SJCRH30 (cell line): Measurements from ENCODE around the gene FYN. TPM values are rescaled to one million over a fixed set of nuclear protein-coding genes. Genes with fewer than 3 reads are reported as not detected.

Experiments
- DNase-seq, 2 experiments: peaks; one replicate each; pipeline ENCODE4 v3.0.0-alpha.2; 2015 to 2020
- H3K27ac ChIP-seq: fragments of 250-450 bp; sonication (Bioruptor Pico); 2 replicates; pipeline ENCODE4 v1.5.1; 2020; ENCODE audit warnings: mild to moderate bottlenecking, moderate library complexity
- H3K27me3 ChIP-seq: fragments of 250-450 bp; sonication (Bioruptor Pico); 2 replicates; pipeline ENCODE4 v1.5.1; 2020; ENCODE audit warnings: mild to moderate bottlenecking, moderate library complexity
- H3K36me3 ChIP-seq: fragments of 250-450 bp; sonication (Bioruptor Pico); 2 replicates; pipeline ENCODE4 v1.5.1; 2020; ENCODE audit warnings: mild to moderate bottlenecking, moderate library complexity
- H3K4me1 ChIP-seq: fragments of 250-450 bp; sonication (Bioruptor Pico); 2 replicates; pipeline ENCODE4 v1.5.1; 2020; ENCODE audit warnings: mild to moderate bottlenecking, moderate library complexity
- H3K4me3 ChIP-seq: fragments of 250-450 bp; sonication (Bioruptor Pico); 2 replicates; pipeline ENCODE4 v1.5.1; 2020; ENCODE audit warnings: mild to moderate bottlenecking, moderate library complexity
- H3K9me3 ChIP-seq: fragments of 250-450 bp; sonication (Bioruptor Pico); replicated peaks from 2 replicates; pipeline ENCODE4 v1.5.1; 2020; ENCODE audit warnings: mild to moderate bottlenecking, moderate library complexity
- total RNA-seq: library from RNA; depleted of rRNA; stranded (reverse); fragments of >200 nt; shearing (Covaris generic); gene quantifications from 2 replicates; pipeline ENCODE4 v1.2.3, GENCODE V29; 2014

The FYN gene
- total RNA-seq, 1 experiment from 2014 or later: 57.1 TPM

DNA sequence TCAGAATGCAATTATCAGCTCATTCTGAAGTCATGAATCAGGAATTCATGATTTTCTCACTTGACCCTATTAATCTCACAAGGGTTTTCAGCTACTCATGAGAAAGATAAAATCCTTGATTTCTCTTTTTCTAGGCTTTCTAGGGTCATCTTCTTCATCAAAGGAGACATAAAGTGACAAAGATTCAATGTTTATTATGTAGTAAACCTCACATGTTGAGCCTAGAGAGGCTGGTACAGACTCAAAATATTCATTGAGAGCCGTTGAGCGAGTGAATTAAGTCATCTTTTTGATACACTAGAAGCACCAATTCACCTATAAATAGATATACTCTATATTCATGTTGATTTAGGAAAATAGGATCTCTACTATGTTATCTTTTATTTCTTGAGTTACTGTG lies 162.8 kb downstream of the FYN start:
- no peaks in the 10 kb centered on the region for H3K9me3 ChIP-seq
- DNase-seq: no peak
- H3K4me3 ChIP-seq: no peak overlapping the region
- H3K4me1 ChIP-seq: 0 out of 2 replicates have a peak, but pooled peaks cover 7% of the 10 kb centered on the region
- H3K36me3 ChIP-seq: no peaks in the 10 kb centered on the region
- H3K27me3 ChIP-seq: no peaks in the 10 kb centered on the region
- H3K27ac ChIP-seq: no peak overlapping the region

DNA sequence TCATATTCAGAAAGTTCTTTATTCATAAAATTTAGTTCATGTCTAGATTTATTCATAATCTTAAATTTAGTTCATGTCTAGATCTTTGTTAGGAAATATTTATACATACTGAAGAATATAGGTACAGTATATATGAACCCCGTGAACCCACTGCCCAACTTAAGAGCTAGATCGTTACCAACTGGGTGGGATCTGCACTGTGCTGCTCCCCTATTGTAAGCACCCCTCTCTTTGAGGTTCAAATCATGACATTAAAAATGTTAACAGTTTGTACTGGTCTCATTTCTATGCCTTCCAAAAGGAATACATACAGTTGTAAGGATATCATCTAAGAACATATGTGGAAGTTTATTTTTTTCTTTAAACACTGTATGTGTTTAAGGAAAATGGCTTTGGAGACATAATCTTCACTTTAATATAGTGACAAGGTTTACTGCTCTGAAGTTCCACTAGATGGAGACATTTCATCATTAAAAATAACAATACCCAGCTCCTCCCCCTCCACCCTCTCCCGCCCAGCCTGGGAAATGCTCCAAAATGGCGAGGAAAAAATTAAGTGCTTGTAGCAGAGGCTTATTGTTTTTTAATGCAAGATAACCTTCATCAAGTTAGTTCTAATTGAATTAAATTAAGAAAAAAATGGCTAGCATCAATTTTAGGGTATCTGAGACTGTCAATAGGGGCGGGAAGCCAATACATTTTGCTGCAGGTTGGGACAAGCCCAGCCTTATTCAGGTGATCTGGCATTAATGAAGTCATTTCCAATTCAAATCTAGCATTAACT lies 163.4 kb downstream of the FYN start:
- H3K9me3 ChIP-seq: no peaks in the 10 kb centered on the region
- no peaks in the 10 kb centered on the region for H3K27me3 ChIP-seq
- no peak overlapping the region for H3K27ac ChIP-seq
- 0 out of 2 replicates have a peak, but pooled peaks cover 7% of the 10 kb centered on the region for H3K4me1 ChIP-seq
- no peak overlapping the region for H3K4me3 ChIP-seq
- peak; percentile 62 to 78 for DNase-seq
- no peaks in the 10 kb centered on the region for H3K36me3 ChIP-seq

DNA sequence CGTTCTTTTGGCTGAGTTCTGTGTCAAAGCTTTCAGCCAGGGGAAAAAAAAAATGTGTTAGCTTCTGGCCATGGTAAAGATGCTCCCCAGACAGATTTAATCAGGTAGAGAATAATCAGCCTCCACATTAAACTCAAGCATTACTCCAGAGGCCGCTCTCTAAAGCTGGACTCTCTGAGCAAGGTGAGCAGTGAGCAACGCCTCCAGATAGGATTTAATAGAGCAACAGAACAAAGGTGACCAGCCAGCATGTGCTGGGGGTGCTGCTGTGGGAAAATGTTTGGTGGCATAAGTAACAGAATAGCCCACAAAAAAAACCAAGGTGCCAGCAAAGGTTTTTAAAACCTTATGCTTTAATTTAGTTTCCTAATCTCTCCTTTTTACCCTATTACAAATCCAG lies 164.1 kb downstream of the FYN start:
- no peaks in the 10 kb centered on the region for H3K27me3 ChIP-seq
- H3K9me3 ChIP-seq: no peaks in the 10 kb centered on the region
- H3K4me1 ChIP-seq: 0 out of 2 replicates have a peak, but pooled peaks cover 7% of the 10 kb centered on the region
- H3K36me3 ChIP-seq: no peaks in the 10 kb centered on the region
- H3K4me3 ChIP-seq: no peak overlapping the region
- DNase-seq: no peak
- no peak overlapping the region for H3K27ac ChIP-seq

DNA sequence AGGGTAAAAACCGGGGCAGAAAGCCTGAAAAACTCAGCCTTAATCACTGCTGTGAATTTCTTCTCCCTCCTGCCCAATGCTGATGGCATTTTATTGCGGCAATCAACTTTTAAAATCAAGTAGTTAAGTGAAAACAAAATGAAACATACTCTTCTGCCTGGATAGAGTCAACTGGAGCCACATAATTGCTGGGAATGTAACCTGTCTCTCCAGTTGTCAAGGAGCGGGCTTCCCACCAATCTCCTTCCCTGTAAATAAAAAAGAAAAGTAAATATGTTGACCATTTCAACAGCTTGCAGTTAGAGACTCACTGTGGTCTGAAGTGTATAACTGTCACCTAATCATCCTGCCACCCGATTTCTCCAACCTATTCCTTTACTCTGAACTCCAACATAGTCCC lies 165.5 kb downstream of the FYN start:
- H3K36me3 ChIP-seq: no peaks in the 10 kb centered on the region
- H3K4me1 ChIP-seq: 0 out of 2 replicates have a peak, but pooled peaks cover 7% of the 10 kb centered on the region
- H3K27ac ChIP-seq: no peak overlapping the region
- DNase-seq: no peak
- no peak overlapping the region for H3K4me3 ChIP-seq
- no peaks in the 10 kb centered on the region for H3K9me3 ChIP-seq
- no peaks in the 10 kb centered on the region for H3K27me3 ChIP-seq

DNA sequence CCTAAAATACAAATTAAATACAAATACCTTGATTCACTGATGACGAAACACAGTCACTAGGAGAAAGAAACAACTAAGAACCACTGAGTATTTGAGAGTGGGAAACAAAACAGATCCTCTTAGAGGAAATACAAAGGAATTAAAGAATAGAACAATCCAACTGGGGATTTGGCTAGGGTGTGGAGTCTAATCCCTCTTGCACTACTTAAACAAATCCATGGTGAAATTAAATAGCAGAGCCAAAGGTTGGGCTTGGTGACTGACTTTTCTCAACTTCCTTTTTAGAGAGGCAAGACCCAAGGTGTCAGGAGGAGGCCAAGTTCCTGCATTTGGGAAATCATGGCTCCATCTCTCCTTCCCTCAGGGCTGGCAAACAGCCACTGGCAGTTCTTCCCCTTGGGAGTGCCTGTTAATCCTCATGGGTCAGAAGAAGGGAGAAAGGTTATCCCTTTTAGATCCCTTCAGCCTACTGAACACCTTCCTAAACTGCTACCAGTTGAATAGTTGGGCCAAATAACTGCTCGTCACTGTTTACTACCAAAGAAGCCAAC lies 166.3 kb downstream of the FYN start:
- Histone ChIP-seq H3K36me3 (no peaks in the 10 kb centered on the region), H3K4me1 (0 out of 2 replicates have a peak, but pooled peaks cover 4% of the 10 kb centered on the region), H3K27me3 (no peaks in the 10 kb centered on the region), H3K27ac (no peak overlapping the region), H3K9me3 (no peaks in the 10 kb centered on the region), H3K4me3 (no peak overlapping the region)
- no peak for DNase-seq

DNA sequence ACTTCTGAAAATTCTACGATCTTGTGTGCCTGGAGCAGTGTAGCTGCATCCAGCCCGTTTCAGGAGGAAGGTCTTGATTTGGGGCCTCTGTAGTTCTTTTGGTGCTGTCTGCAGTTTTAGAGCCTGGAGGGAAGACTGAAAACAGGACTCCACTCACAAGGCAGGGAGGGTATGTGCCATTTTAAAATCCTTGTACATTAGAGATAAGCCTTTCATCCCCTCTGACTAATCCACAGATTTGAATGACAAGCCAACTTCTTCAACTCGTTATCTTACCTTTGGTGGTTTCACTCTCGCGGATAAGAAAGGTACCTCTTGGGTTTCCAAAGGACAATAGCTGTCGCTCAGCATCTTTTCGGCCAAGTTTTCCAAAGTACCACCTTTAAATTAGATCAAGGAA lies 169.5 kb downstream of the FYN start:
- H3K36me3 ChIP-seq: peaks cover 2% of the 10 kb centered on the region; the same call in 1 of the 2 replicates
- H3K27ac ChIP-seq: no peak overlapping the region
- H3K4me3 ChIP-seq: no peak overlapping the region
- H3K4me1 ChIP-seq: no peaks in the 10 kb centered on the region
- DNase-seq: no peak
- H3K27me3 ChIP-seq: no peaks in the 10 kb centered on the region
- H3K9me3 ChIP-seq: no peaks in the 10 kb centered on the region

DNA sequence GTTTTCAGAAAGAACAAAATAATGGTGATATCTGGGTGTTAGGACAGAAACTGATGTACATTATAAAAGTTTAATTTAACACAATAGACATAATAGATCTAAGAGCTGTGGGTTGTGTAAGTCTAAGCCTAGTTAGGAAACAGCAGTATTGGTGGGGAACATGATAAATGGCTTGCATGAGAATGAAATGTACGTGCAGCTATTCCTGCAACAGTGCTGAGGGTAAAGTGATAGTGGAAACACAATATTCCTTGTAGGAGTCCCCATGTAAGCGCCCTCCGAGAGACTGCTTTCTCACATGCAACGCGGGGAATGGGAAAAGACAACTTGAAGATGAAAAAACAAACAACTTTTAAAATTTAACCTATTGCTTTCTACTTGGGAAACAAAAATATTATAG lies 171.0 kb downstream of the FYN start:
- H3K36me3 ChIP-seq: peaks cover 2% of the 10 kb centered on the region; the same call in 1 of the 2 replicates
- no peaks in the 10 kb centered on the region for H3K9me3 ChIP-seq
- H3K27me3 ChIP-seq: no peaks in the 10 kb centered on the region
- H3K4me1 ChIP-seq: no peaks in the 10 kb centered on the region
- no peak for DNase-seq
- no peak overlapping the region for H3K4me3 ChIP-seq
- H3K27ac ChIP-seq: no peak overlapping the region

DNA sequence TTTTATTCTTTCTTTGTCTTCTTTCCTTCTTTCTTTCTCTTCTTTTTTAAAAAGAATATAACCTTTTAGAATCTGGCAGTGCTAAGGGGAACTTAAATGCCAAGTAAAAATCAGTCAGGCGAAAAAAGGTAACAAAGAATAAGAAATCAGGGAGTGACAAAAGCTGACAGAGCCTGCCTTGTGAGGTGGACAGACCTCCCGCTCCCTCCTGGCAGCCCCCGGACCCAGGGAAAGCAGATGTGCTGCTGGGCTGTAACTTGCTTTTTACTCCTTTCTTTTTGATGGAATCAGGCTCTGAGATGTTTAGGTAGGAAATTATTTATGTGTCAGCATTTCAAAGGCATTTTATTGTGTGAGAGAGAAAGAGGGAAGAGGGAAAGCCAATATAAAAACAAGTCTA lies 172.1 kb downstream of the FYN start:
- Histone ChIP-seq H3K27ac (no peak overlapping the region), H3K27me3 (no peaks in the 10 kb centered on the region), H3K4me1 (no peaks in the 10 kb centered on the region), H3K4me3 (no peak overlapping the region), H3K36me3 (peaks cover 2% of the 10 kb centered on the region), H3K9me3 (no peaks in the 10 kb centered on the region)
- no peak for DNase-seq

DNA sequence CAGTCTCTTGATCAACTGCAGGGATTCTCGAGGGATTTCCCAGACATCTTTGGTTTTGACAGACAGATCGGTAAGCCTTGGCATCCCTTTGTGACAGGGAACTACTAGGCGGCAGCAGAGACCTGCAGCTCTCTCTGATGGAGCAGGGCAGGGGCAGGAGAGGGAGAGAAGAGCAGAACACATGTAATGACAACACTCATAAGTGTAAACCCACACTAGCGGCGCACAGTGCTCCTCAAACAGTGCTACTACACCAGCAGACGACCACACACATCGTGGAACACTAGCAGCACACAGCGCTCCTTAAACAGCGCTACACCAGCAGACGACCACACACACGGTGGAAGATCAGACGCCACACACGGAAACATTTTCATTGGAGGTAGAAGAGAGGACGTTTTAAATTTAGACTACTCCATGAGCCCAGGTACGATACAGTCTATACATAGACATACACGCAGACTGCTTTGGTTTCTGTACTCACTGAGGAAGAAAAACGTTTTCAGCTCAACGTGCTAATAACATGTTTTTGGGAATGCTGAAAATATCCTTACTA lies 173.0 kb downstream of the FYN start:
- H3K4me3 ChIP-seq: no peak overlapping the region
- H3K9me3 ChIP-seq: no peaks in the 10 kb centered on the region
- H3K4me1 ChIP-seq: no peaks in the 10 kb centered on the region
- no peak overlapping the region for H3K27ac ChIP-seq
- no peak for DNase-seq
- peaks cover 2% of the 10 kb centered on the region for H3K36me3 ChIP-seq
- no peaks in the 10 kb centered on the region for H3K27me3 ChIP-seq

DNA sequence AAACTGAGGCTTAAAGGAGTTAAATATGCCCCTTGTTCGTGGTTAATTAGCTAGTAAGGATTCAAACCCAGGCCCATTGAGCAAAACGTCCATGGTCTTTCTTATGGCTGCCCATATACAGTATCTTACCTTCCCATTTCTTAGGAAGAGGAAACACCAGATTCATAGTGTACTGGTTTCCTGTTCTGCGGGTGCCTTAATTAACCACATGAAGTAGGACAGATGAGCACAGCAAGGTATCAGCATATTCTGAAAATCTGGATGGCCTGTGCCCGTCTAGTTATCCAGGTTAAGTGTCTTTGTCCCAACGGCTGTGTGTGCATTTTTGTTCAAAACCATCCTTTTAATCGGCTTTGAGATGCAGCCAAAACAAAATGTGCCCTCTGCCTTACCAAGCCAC lies 174.1 kb downstream of the FYN start:
- Histone ChIP-seq H3K4me3 (no peak overlapping the region), H3K4me1 (no peaks in the 10 kb centered on the region), H3K27me3 (no peaks in the 10 kb centered on the region), H3K9me3 (no peaks in the 10 kb centered on the region), H3K36me3 (peaks cover 2% of the 10 kb centered on the region), H3K27ac (no peak overlapping the region)
- no peak for DNase-seq

DNA sequence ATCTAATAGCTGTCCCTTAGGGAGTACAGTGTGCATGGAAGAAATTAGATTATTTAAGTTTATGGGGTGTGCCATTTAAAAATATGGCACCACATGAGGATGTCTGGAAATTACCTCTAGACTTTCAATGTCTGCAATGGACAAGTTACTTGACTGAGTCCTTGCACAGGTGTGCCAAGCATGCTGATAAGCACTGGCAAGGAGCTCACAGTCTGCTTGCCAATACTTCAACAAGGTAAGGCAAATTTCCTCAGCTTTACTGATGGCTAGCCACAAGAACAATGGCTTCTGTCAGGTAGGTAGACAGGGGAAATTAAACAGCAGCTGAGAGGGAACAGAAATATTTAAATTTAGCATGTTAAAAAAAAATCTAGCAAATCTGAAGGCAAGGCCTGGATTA lies 176.4 kb downstream of the FYN start:
- H3K27ac ChIP-seq: no peak overlapping the region
- H3K9me3 ChIP-seq: no peaks in the 10 kb centered on the region
- peaks cover 7% of the 10 kb centered on the region for H3K36me3 ChIP-seq
- H3K27me3 ChIP-seq: no peaks in the 10 kb centered on the region
- no peak overlapping the region for H3K4me3 ChIP-seq
- H3K4me1 ChIP-seq: 0 out of 2 replicates have a peak, but pooled peaks cover under 1% of the 10 kb centered on the region
- no peak for DNase-seq

DNA sequence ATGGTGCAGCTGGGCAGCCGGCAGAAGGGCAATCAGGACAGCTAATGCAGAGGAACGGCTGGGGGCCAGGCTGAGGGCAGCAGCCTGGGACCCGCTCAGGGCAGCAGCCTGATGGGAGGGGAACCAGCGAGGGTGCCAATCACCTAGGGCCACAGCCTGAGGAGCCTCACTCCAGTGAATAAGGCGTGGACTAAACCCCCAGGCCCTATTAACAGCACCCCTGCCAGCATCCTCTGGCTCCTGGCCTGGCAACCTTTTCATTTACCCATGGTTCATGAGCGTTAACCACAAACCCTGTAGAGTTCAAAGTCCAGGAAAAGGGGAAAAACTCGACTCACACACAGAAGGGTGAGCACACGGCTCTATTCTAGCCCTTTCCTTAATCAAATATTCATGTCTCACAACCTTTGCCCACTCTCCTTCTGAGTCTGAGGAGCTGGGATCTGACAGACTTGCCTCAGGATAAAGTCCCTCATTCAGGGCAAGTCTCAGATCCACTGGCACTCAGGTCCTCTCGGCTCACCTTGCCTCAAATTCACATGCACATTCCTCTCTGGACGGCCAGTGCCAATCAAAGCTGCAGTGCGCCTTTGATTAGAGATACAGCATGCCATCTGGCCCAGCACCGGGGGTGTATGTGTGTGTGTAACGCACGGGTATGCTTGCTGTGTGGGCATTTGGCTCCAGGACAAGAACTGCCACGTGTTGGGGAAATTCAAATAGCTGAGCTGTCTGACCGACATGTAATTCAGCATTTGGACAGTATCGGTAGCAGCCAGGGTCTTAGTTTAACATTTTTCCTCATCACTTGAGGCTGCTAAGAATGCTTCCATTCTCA lies 180.7 kb downstream of the FYN start:
- Histone ChIP-seq H3K9me3 (no peaks in the 10 kb centered on the region), H3K4me1 (peaks cover 8% of the 10 kb centered on the region), H3K27ac (no peak overlapping the region; the same call in 1 of the 2 replicates), H3K36me3 (peaks cover 7% of the 10 kb centered on the region; the same call in 1 of the 2 replicates), H3K27me3 (no peaks in the 10 kb centered on the region), H3K4me3 (no peak overlapping the region)
- no peak for DNase-seq

DNA sequence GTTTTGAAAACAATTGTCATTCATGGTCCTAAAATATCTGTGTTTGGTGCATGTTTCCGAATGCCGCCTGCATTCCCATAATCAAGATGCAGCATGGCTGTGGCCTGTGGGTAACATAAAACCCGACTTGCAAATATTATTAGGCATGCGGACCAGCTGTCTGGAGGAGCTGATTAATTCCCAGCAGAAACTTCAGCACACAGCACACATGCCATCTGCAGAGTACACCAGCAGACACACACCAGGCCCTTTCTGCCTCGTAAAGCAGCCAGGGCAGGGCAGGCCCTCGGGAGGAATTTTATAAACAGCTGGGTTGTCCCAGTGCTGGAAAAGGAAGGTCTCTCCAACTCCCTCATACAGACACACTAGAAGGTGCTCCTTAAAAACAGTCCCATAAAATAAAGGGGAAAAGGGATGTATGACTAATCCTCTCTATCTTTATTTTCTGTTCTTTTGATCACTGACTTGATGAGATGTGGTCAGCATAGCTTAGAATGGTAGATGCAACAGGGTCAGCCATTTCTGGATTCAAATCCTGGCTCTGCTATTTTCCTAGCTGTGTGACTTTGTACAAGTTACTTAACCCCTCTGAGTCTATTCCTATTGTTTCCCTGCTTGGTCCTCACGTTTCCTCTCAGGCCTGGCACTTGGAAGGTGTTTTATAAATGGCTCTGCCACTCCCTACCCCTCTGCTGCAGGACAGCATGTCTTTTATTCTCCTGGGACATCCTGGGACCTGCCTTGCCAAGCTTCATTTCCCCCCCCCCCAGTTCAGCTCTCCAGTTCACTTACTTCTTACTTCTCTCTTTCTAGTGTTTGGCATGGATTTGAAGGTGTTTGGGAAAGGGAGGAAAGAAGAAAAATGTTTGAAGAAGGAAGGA lies 181.7 kb downstream of the FYN start:
- H3K9me3 ChIP-seq: no peaks in the 10 kb centered on the region
- peak; percentile 86 to 88 for DNase-seq

DNA sequence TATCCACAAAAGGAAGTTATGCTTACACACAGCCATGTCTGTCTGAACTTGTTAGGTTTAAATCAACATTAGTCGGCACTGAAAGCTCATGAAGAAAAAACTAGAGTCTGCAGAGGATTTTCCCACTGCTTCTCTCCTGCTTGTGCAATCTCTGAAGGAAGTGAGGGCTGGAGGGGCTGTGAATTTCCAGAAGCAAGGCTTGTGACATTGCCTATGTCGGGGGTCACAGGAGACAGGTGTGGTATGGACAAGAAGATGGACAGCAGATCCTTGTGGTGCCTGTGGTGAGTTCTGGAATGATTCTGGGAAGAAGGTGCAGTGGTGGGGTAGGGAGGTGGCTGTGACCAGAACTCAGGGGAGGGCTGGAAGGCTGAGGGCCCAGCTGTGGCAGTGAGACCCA lies 183.3 kb downstream of the FYN start:
- Histone ChIP-seq H3K9me3 (no peaks in the 10 kb centered on the region), H3K27ac (no peak overlapping the region), H3K36me3 (0 out of 2 replicates have a peak, but pooled peaks cover 7% of the 10 kb centered on the region), H3K4me3 (no peak overlapping the region), H3K27me3 (no peaks in the 10 kb centered on the region), H3K4me1 (peaks cover 8% of the 10 kb centered on the region)
- no peak for DNase-seq

More for the DNA sequence above, 181.7 kb downstream of the FYN start:
- Histone ChIP-seq H3K27me3 (no peaks in the 10 kb centered on the region), H3K4me3 (no peak overlapping the region), H3K4me1 (peaks cover 8% of the 10 kb centered on the region), H3K27ac (peak overlapping the region; percentile 9; the same call in 1 of the 2 replicates), H3K36me3 (0 out of 2 replicates have a peak, but pooled peaks cover 7% of the 10 kb centered on the region)
